Measurements from ENCODE around the gene ORM1. TPM values are rescaled to one million over a fixed set of nuclear protein-coding genes. Genes with fewer than 3 reads are reported as not detected.
"Not testable (repeated sequence)": the region's sequence is repeated elsewhere in the genome, so short reads cannot be mapped to it uniquely, and the experiment has no call there.

The ORM1 gene
- total RNA-seq, result not detected
- long read RNA-seq, result 0 reads

- peaks cover 42% of the 10 kb centered on the region for H3K27me3 ChIP-seq (ENCODE audit: low read depth)
- H3K36me3 ChIP-seq; H3K27ac ChIP-seq (replicated peaks); H3K9me3 ChIP-seq (replicated peaks); intact Hi-C loops (cut with micrococcal nuclease); H3K4me1 ChIP-seq; DNase-seq; H3K4me3 ChIP-seq: not testable (repeated sequence)
Observed at GRCh38 chr9:114322831-114323531, at the start of gene ORM1. Gene ORM1, plus strand, starts transcription at chr9:114323098. Its CDS starts 36 bp downstream, at chr9:114323134.

GRCh38 chr9:114273461-114273881 is 49.4 kb upstream of the ORM1 start:
- no peak for TF ChIP-seq CTCF (IDR thresholded peaks at IDR 0.05; ENCODE audit: borderline replicate concordance)
- Histone ChIP-seq H3K36me3 (no peaks in the 10 kb centered on the region), H3K4me1 (no peaks in the 10 kb centered on the region), H3K9me3 (replicated peaks) (no peaks in the 10 kb centered on the region), H3K27me3 (ENCODE audit: low read depth) (no peaks in the 10 kb centered on the region), H3K4me3 (no peak overlapping the region), H3K27ac (replicated peaks) (no peak overlapping the region)
- intact Hi-C loops (cut with micrococcal nuclease), result loop anchor here (10.0 kb wide), 1 partner anchor 119 kb away; the partner anchor contains the start of gene COL27A1
- DNase-seq, result peak; percentile 5

- Histone ChIP-seq H3K4me1 (no peaks in the 10 kb centered on the region), H3K9me3 (replicated peaks) (no peaks in the 10 kb centered on the region), H3K36me3 (no peaks in the 10 kb centered on the region), H3K27me3 (ENCODE audit: low read depth) (no peaks in the 10 kb centered on the region), H3K27ac (replicated peaks) (no peak overlapping the region), H3K4me3 (no peak overlapping the region)
- intact Hi-C loops (cut with micrococcal nuclease), result loop anchor here (10.0 kb wide), 1 partner anchor 119 kb away; the partner anchor contains the start of gene COL27A1
- no peak for TF ChIP-seq CTCF (IDR thresholded peaks at IDR 0.05; ENCODE audit: borderline replicate concordance)
- peak; percentile 4 for DNase-seq
Observed at GRCh38 chr9:114274217-114274616, 48.7 kb upstream of the ORM1 start.

GRCh38 chr9:114275246-114276004 is 47.5 kb upstream of the ORM1 start:
- no peaks in the 10 kb centered on the region for H3K9me3 ChIP-seq (replicated peaks)
- no peaks in the 10 kb centered on the region for H3K36me3 ChIP-seq
- DNase-seq, result peak; percentile 11
- H3K27ac ChIP-seq (replicated peaks), result no peak overlapping the region
- no peak overlapping the region for H3K4me3 ChIP-seq
- TF ChIP-seq CTCF (IDR thresholded peaks at IDR 0.05; ENCODE audit: borderline replicate concordance), result no peak
- H3K27me3 ChIP-seq (ENCODE audit: low read depth), result no peaks in the 10 kb centered on the region
- no peaks in the 10 kb centered on the region for H3K4me1 ChIP-seq
- intact Hi-C loops (cut with micrococcal nuclease), result loop anchor here (10.0 kb wide), 1 partner anchor 121 kb away; the partner anchor contains the start of gene COL27A1

- no peak overlapping the region for H3K4me3 ChIP-seq
- DNase-seq, result peak; percentile 7
- H3K27ac ChIP-seq (replicated peaks), result no peak overlapping the region
- H3K27me3 ChIP-seq (ENCODE audit: low read depth), result no peaks in the 10 kb centered on the region
- no peaks in the 10 kb centered on the region for H3K9me3 ChIP-seq (replicated peaks)
- no peaks in the 10 kb centered on the region for H3K36me3 ChIP-seq
- no peak for TF ChIP-seq CTCF (IDR thresholded peaks at IDR 0.05; ENCODE audit: borderline replicate concordance)
- peaks cover 9% of the 10 kb centered on the region for H3K4me1 ChIP-seq
- intact Hi-C loops (cut with micrococcal nuclease), result loop anchor here (10.0 kb wide), 1 partner anchor 122 kb away; the partner anchor contains the start of gene COL27A1
Observed at GRCh38 chr9:114276908-114277821, 45.7 kb upstream of the ORM1 start.

All from left ventricle myocardium inferior (tissue), 1 donor.